IMR-90 (cell line): ENCODE data around the gene POLR3A. TPM values are rescaled to one million over a fixed set of nuclear protein-coding genes. Genes with fewer than 3 reads are reported as not detected.

Experiments
- ATAC-seq: fragments of 200-7000 bp; cut with Tn5 transposase; 2 replicates; pipeline ENCODE4 v1.9.1; 2020; ENCODE audit warnings: low read depth, mild to moderate bottlenecking, moderate library complexity
- BruUV-seq: library from RNA; stranded (reverse); fragments of 400-500 nt; replicated peaks from 2 replicates; lab custom pipeline; 2021; lab: Mats Ljungman, UMichigan
- CTCF ChIA-PET: fragments of 300-600 bp; formaldehyde crosslinking; extraction: SDS; loops from one replicate; lab custom pipeline; 2021; ENCODE audit warnings: antibody characterized with exemption; lab: Yijun Ruan, JAX
- POLR2A ChIA-PET: fragments of 300-600 bp; sonication (Branson Sonifier 250); formaldehyde crosslinking; loops from one replicate; lab custom pipeline; 2022; ENCODE audit warnings: antibody characterized with exemption; ENCODE audit not compliant: unreplicated experiment; lab: Charles Lee
- DNase-seq: peaks from one replicate; pipeline ENCODE4 v3.0.0; 2013
- H2AFZ ChIP-seq: replicated peaks from 2 replicates; pipeline ENCODE3; 2013; ENCODE audit warnings: low read length, mild to moderate bottlenecking; ENCODE audit not compliant: poor library complexity
- H2AK5ac ChIP-seq: 2 replicates; pipeline ENCODE4 v1.6.1; 2013; ENCODE audit warnings: low read depth, low read length, inconsistent platforms
- H2AK9ac ChIP-seq: replicated peaks from 2 replicates; pipeline ENCODE3; 2013; ENCODE audit warnings: mild to moderate bottlenecking, low read depth, low read length, moderate library complexity; ENCODE audit not compliant: poor library complexity
- H2BK120ac ChIP-seq: 2 replicates; pipeline ENCODE4 v1.6.1; 2013; ENCODE audit warnings: low read depth, low read length, inconsistent platforms
- H2BK15ac ChIP-seq: 3 replicates; pipeline ENCODE4 v1.6.1; 2013; ENCODE audit warnings: low read depth, low read length, inconsistent platforms
- H2BK20ac ChIP-seq: 2 replicates; pipeline ENCODE4 v1.6.1; 2013; ENCODE audit warnings: low read depth, mild to moderate bottlenecking, inconsistent platforms, low read length, moderate library complexity
- H2BK5ac ChIP-seq: 2 replicates; pipeline ENCODE4 v1.6.1; 2013; ENCODE audit warnings: mild to moderate bottlenecking, low read depth, low read length, inconsistent platforms; ENCODE audit not compliant: poor library complexity, severe bottlenecking
- H3K14ac ChIP-seq: replicated peaks from 2 replicates; pipeline ENCODE4 v1.6.1; 2013; ENCODE audit warnings: low read depth, low read length, inconsistent platforms
- H3K18ac ChIP-seq: 2 replicates; pipeline ENCODE4 v1.6.1; 2013; ENCODE audit warnings: low read depth, low read length, control low read depth
- H3K23ac ChIP-seq: 2 replicates; pipeline ENCODE4 v1.6.1; 2013; ENCODE audit warnings: low read depth, low read length, inconsistent platforms
- H3K27ac ChIP-seq: 2 replicates; pipeline ENCODE4 v1.5.1; 2013; ENCODE audit warnings: mild to moderate bottlenecking, control low read depth, low read length; ENCODE audit not compliant: insufficient read depth
- H3K27me3 ChIP-seq: 2 replicates; pipeline ENCODE4 v1.6.1; 2013; ENCODE audit warnings: low read length; ENCODE audit not compliant: control insufficient read depth, insufficient read depth
- H3K36me3 ChIP-seq: 2 replicates; pipeline ENCODE4 v1.6.1; 2013; ENCODE audit warnings: low read length, mixed read lengths; ENCODE audit not compliant: control insufficient read depth, insufficient read depth
- H3K4ac ChIP-seq: 2 replicates; pipeline ENCODE4 v1.6.1; 2013; ENCODE audit warnings: low read depth, low read length, inconsistent platforms
- H3K4me1 ChIP-seq: 2 replicates; pipeline ENCODE4 v1.6.1; 2013; ENCODE audit warnings: low read length, mixed read lengths; ENCODE audit not compliant: control insufficient read depth, insufficient read depth
- H3K4me2 ChIP-seq: 2 replicates; pipeline ENCODE4 v1.6.1; 2013; ENCODE audit warnings: low read depth, mild to moderate bottlenecking, control low read depth, low read length, moderate library complexity
- H3K4me3 ChIP-seq: 2 replicates; pipeline ENCODE4 v1.5.1; 2013; ENCODE audit warnings: low read depth, mild to moderate bottlenecking, control low read depth, low read length, moderate library complexity; ENCODE audit not compliant: insufficient read depth
- H3K56ac ChIP-seq: 2 replicates; pipeline ENCODE4 v1.6.1; 2013; ENCODE audit warnings: low read length, inconsistent platforms; ENCODE audit not compliant: insufficient read depth; ENCODE audit errors: extremely low read depth
- H3K79me1 ChIP-seq, 2 experiments: 2 replicates each; pipeline ENCODE4 v1.6.1; 2013; ENCODE audit warnings: low read length in 2 of 2, inconsistent platforms in 1 of 2, low read depth in 1 of 2
- H3K9ac ChIP-seq: 2 replicates; pipeline ENCODE4 v1.6.1; 2013; ENCODE audit warnings: low read depth, low read length, control low read depth
- H3K9me1 ChIP-seq: 2 replicates; pipeline ENCODE4 v1.6.1; 2013; ENCODE audit warnings: low read length, inconsistent platforms; ENCODE audit not compliant: insufficient read depth
- H3K9me3 ChIP-seq: 2 replicates; pipeline ENCODE4 v1.6.1; 2013; ENCODE audit warnings: low read length; ENCODE audit not compliant: control insufficient read depth, insufficient read depth
- H4K20me1 ChIP-seq: 2 replicates; pipeline ENCODE4 v1.6.1; 2013; ENCODE audit warnings: low read length, inconsistent platforms; ENCODE audit not compliant: insufficient read depth
- H4K5ac ChIP-seq: 2 replicates; pipeline ENCODE4 v1.6.1; 2013; ENCODE audit warnings: mild to moderate bottlenecking, low read depth, low read length, control low read depth
- H4K8ac ChIP-seq, 2 experiments: 2 replicates each; pipeline ENCODE4 v1.6.1; 2013; ENCODE audit warnings: low read depth in 2 of 2, low read length in 2 of 2, control low read depth in 1 of 2, inconsistent platforms in 1 of 2
- H4K91ac ChIP-seq: 2 replicates; pipeline ENCODE4 v1.6.1; 2013; ENCODE audit warnings: low read depth, low read length, inconsistent platforms; ENCODE audit not compliant: insufficient read depth
- BHLHE40 ChIP-seq: fragments of 150-350 bp; IDR thresholded peaks from 2 replicates; pipeline ENCODE4 v1.6.1; 2016; ENCODE audit warnings: mild to moderate bottlenecking, low read depth, low read length
- ELK1 ChIP-seq: fragments of 150-350 bp; IDR thresholded peaks from 2 replicates; pipeline ENCODE4 v1.6.1; 2016; ENCODE audit warnings: low read depth, mild to moderate bottlenecking, low read length, moderate library complexity, borderline replicate concordance
- MXI1 ChIP-seq: IDR thresholded peaks from 2 replicates; pipeline ENCODE4 v1.6.1; 2012; ENCODE audit warnings: low read depth, mild to moderate bottlenecking, low read length, moderate library complexity, borderline replicate concordance
- NFE2L2 ChIP-seq: fragments of 150-350 bp; IDR thresholded peaks from 2 replicates; pipeline ENCODE4 v1.6.1; 2016; ENCODE audit warnings: low read depth, mild to moderate bottlenecking, low read length
- RAD21 ChIP-seq: IDR thresholded peaks from 2 replicates; pipeline ENCODE4 v1.6.1; 2012; ENCODE audit warnings: low read length, improper control_type of control experiment
- RCOR1 ChIP-seq: IDR thresholded peaks from 2 replicates; pipeline ENCODE4 v1.6.1; 2012; ENCODE audit warnings: mild to moderate bottlenecking, low read length, improper control_type of control experiment; ENCODE audit not compliant: insufficient replicate concordance
- WGBS, 2 experiments: methylation state at CpG; one replicate each; pipeline versions ENCODE4 v1.1.5 to v1.1.7; 2013; ENCODE audit warnings: missing lambda C conversion rate in 2 of 2; ENCODE audit not compliant: insufficient read length in 1 of 2; ENCODE audit errors: extremely low coverage in 2 of 2; 5-methylcytosine and 5-hydroxymethylcytosine counted together
- dilution Hi-C: fragments of 300-500 bp; cut with HindIII; formaldehyde crosslinking; loops from one replicate; pipeline ENCODE4 v1.14.3; 2018; ENCODE audit warnings: low sequenced_read_pairs; ENCODE audit not compliant: unreplicated experiment
- in situ Hi-C: fragments of 300-500 bp; cut with MboI; formaldehyde crosslinking; loops from 3 replicates; pipeline ENCODE4 v1.14.3; 2019; ENCODE audit warnings: low sequenced_read_pairs, inconsistent platforms, mixed read lengths
- intact Hi-C: fragments of 100-400 bp; cut with micrococcal nuclease; formaldehyde crosslinking; loops from 2 replicates; pipeline ENCODE4 v1.10.0; 2022
- polyA plus RNA-seq, 3 experiments: library from polyadenylated mRNA; depleted of rRNA; stranded (reverse); fragments of >200 nt; gene quantifications; 2 replicates each; pipeline ENCODE4 v1.2.3, GENCODE V29; 2012; ENCODE audit warnings: low replicate concordance in 1 of 3
- total RNA-seq: library from RNA; depleted of rRNA; stranded (reverse); fragments of >200 nt; gene quantifications from 2 replicates; pipeline ENCODE4 v1.2.3, GENCODE V29; 2012
- TF ChIP-seq, protein P1 (sequence below): fragments of 150-350 bp; IDR thresholded peaks from 2 replicates; pipeline ENCODE4 v1.6.1; 2017; ENCODE audit warnings: mild to moderate bottlenecking, antibody characterized with exemption, low read length, low read depth

The POLR3A gene
- total and polyA plus RNA-seq, 2 of the 4 experiments (the other 2 are of a cell fraction) = 11.9 to 24.4 TPM

- Histone ChIP-seq H3K36me3 (peaks cover 6% of the 10 kb centered on the region; the same call in 1 of the 2 replicates), H4K8ac (peak overlapping the region; percentile 83 to 97), H3K56ac (peak overlapping the region; percentile 84), H3K23ac (peak overlapping the region; percentile 91), H2BK20ac (peak overlapping the region; percentile 99), H4K5ac (peak overlapping the region; percentile 86), H3K9ac (no peak overlapping the region), H2BK120ac (peak overlapping the region; percentile 99), H3K4me1 (peaks cover 3% of the 10 kb centered on the region; the same call in 1 of the 2 replicates), H3K4ac (peak overlapping the region; percentile 99), H2AK5ac (peak overlapping the region; percentile 100), H3K4me2 (no peak overlapping the region), H3K27ac (peak overlapping the region; percentile 91), H3K18ac (peak overlapping the region; percentile 80), H3K9me1 (peaks cover 3% of the 10 kb centered on the region), H3K14ac (peak overlapping the region; percentile 98), H4K20me1 (no peaks in the 10 kb centered on the region), H2AFZ (peak overlapping the region; percentile 81), H2AK9ac (peak overlapping the region; percentile 90), H3K9me3 (peaks cover 2% of the 10 kb centered on the region; the same call in 1 of the 2 replicates), H3K27me3 (no peaks in the 10 kb centered on the region), H3K4me3 (no peak overlapping the region), H3K79me1 (peaks cover 0 to 31% of the 10 kb centered on the region in 2 experiments; a peak in 2 of 4 replicates), H4K91ac (peak overlapping the region; percentile 97), H2BK5ac (peak overlapping the region; percentile 84), H2BK15ac (peak overlapping the region; percentile 99)
- 76% methylated on average over 3 of the region's 3 CpGs; no CpG with 5 or more reads in 1 of the 2 experiments for WGBS, 2 experiments
- TF ChIP-seq RAD21 (no peak), RCOR1 (no peak), MXI1 (no peak), BHLHE40 (no peak), ELK1 (no peak), NFE2L2 (no peak)
- TF ChIP-seq, protein P1, sequence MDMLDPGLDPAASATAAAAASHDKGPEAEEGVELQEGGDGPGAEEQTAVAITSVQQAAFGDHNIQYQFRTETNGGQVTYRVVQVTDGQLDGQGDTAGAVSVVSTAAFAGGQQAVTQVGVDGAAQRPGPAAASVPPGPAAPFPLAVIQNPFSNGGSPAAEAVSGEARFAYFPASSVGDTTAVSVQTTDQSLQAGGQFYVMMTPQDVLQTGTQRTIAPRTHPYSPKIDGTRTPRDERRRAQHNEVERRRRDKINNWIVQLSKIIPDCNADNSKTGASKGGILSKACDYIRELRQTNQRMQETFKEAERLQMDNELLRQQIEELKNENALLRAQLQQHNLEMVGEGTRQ = no peak
- ChIA-PET POLR2A (no interaction called here), CTCF (no interaction called here)
- in situ Hi-C loops (no loop called here), intact Hi-C loops (loop anchor here (2.0 kb wide), 1 partner anchor 45 kb away; the partner anchor contains the start of gene DLG5), dilution Hi-C loops (no loop called here)
- no peak for DNase-seq
- no peak for ATAC-seq
- BruUV-seq = no TSS peak
These were observed 57.5 kb downstream of the POLR3A start for GRCh38 chr10:77971804-77972144.
